Breast epithelium (tissue), 4 donors: Measurements from ENCODE around the gene RHAG. TPM values are rescaled to one million over a fixed set of nuclear protein-coding genes. Genes with fewer than 3 reads are reported as not detected.

Experiments used
- DNase-seq, 2 donors: peaks; one replicate each; pipeline ENCODE4 v3.0.0-alpha.2; 2019; ENCODE audit warnings: low spot score in 2 of 2
- H3K27ac ChIP-seq, 2 donors: fragments of 200-600 bp; sonication (generic) in 1 of 2; one replicate each; pipeline ENCODE4 v1.5.1; 2016 to 2019; ENCODE audit warnings: mild to moderate bottlenecking in 1 of 2
- H3K27me3 ChIP-seq, 2 donors: fragments of 200-600 bp; sonication (generic) in 1 of 2; one replicate each; pipeline versions ENCODE4 v1.5.1 to v1.6.0; 2017 to 2019; ENCODE audit warnings: control low read depth in 1 of 2, mild to moderate bottlenecking in 1 of 2
- H3K36me3 ChIP-seq: fragments of 200-600 bp; one replicate; pipeline ENCODE4 v1.5.1; 2019
- H3K4me1 ChIP-seq, 2 donors: fragments of 200-600 bp; sonication (generic); one replicate each; pipeline ENCODE4 v1.5.1; 2016 to 2019; ENCODE audit warnings: control low read depth in 1 of 2
- H3K4me3 ChIP-seq, 3 donors: fragments of 200-600 bp; sonication (generic); 1 replicate in 2 of 3; 2 replicates in 1 of 3; pipeline ENCODE4 v1.5.1; 2016 to 2019; ENCODE audit warnings: mild to moderate bottlenecking in 3 of 3, moderate library complexity in 2 of 3
- H3K9me3 ChIP-seq, 2 donors: fragments of 200-600 bp; sonication (generic) in 1 of 2; one replicate each; pipeline ENCODE4 v1.5.1; 2016 to 2019; ENCODE audit warnings: control low read depth in 1 of 2
- CTCF ChIP-seq, 3 donors: fragments of 450-650 bp; IDR thresholded peaks; one replicate each; pipeline ENCODE4 v1.5.1; 2016 to 2017; ENCODE audit warnings: antibody characterized with exemption in 3 of 3, mild to moderate bottlenecking in 3 of 3, moderate library complexity in 3 of 3
- POLR2A ChIP-seq: fragments of 450-650 bp; IDR thresholded peaks from one replicate; pipeline ENCODE4 v1.6.1; 2016; ENCODE audit warnings: antibody characterized with exemption, mild to moderate bottlenecking, moderate library complexity
- POLR2AphosphoS5 ChIP-seq, 3 donors: sonication (generic); formaldehyde crosslinking; IDR thresholded peaks; one replicate each; pipeline ENCODE4 v1.6.1; 2017; ENCODE audit warnings: antibody characterized with exemption in 3 of 3
- intact Hi-C: fragments of 100-400 bp; cut with DNase I; formaldehyde crosslinking; loops from one replicate; pipeline ENCODE4 v1.15.1; 2023; ENCODE audit warnings: low total_unique reads
- total RNA-seq, 3 donors: library from RNA; depleted of rRNA; stranded (reverse); fragments of >200 nt; gene quantifications; one replicate each; pipeline ENCODE4 v1.1.0, GENCODE V29; 2016

RHAG gene
- total RNA-seq, 3 donors from 2014 or later, result not detected

- H3K4me3 ChIP-seq, result no peak overlapping the region
- no peaks in the 10 kb centered on the region for H3K27me3 ChIP-seq
- DNase-seq, result no peak
- no peaks in the 10 kb centered on the region for H3K9me3 ChIP-seq
- no peak overlapping the region for H3K27ac ChIP-seq
- no peaks in the 10 kb centered on the region for H3K4me1 ChIP-seq
- H3K36me3 ChIP-seq, result no peaks in the 10 kb centered on the region
- TF ChIP-seq CTCF (IDR thresholded peaks at IDR 0.05), result no peak
- no peak for TF ChIP-seq POLR2A
- intact Hi-C loops, result no loop called here
Measured at GRCh38 chr6:49635978-49636712, 494 bp downstream of the RHAG start.

- DNase-seq, result no peak
- TF ChIP-seq POLR2AphosphoS5 (IDR thresholded peaks at IDR 0.05), result no peak
- no peak for TF ChIP-seq POLR2A
- no peak for TF ChIP-seq CTCF (IDR thresholded peaks at IDR 0.05)
Measured at GRCh38 chr6:49635480-49635879, 1.2 kb downstream of the RHAG start.

GRCh38 chr6:49634836-49635218, 1.8 kb downstream of the RHAG start:
- no peak for DNase-seq
- Histone ChIP-seq H3K4me1 (no peaks in the 10 kb centered on the region), H3K9me3 (no peaks in the 10 kb centered on the region), H3K4me3 (no peak overlapping the region), H3K36me3 (no peaks in the 10 kb centered on the region), H3K27me3 (no peaks in the 10 kb centered on the region), H3K27ac (no peak overlapping the region)
- intact Hi-C loops, result no loop called here
- TF ChIP-seq POLR2AphosphoS5 (IDR thresholded peaks at IDR 0.05) (no peak), POLR2A (no peak), CTCF (IDR thresholded peaks at IDR 0.05) (no peak)

More at GRCh38 chr6:49635480-49635879, 1.2 kb downstream of the RHAG start:
- Histone ChIP-seq H3K27me3 (no peaks in the 10 kb centered on the region), H3K9me3 (no peaks in the 10 kb centered on the region), H3K4me1 (no peaks in the 10 kb centered on the region), H3K36me3 (no peaks in the 10 kb centered on the region), H3K27ac (no peak overlapping the region), H3K4me3 (no peak overlapping the region)
- intact Hi-C loops, result no loop called here

GRCh38 chr6:49634092-49634835, 2.4 kb downstream of the RHAG start:
- intact Hi-C loops, result no loop called here

More at GRCh38 chr6:49634092-49634835, 2.4 kb downstream of the RHAG start:
- TF ChIP-seq POLR2A (no peak), CTCF (IDR thresholded peaks at IDR 0.05) (no peak), POLR2AphosphoS5 (IDR thresholded peaks at IDR 0.05) (no peak)
- Histone ChIP-seq H3K4me1 (no peaks in the 10 kb centered on the region), H3K4me3 (no peak overlapping the region), H3K27me3 (no peaks in the 10 kb centered on the region), H3K36me3 (no peaks in the 10 kb centered on the region), H3K27ac (no peak overlapping the region), H3K9me3 (no peaks in the 10 kb centered on the region)
- no peak for DNase-seq
